HG03135 (cell line): Measurements from ENCODE around the gene HSBP1L1.
"Not testable (repeated sequence)": the region's sequence is repeated elsewhere in the genome, so short reads cannot be mapped to it uniquely, and the experiment has no call there.

ENCODE experiments used
- ATAC-seq: cut with Tn5 transposase; IDR thresholded peaks from one replicate; pipeline ENCODE4 v1.9.1; 2021; ENCODE audit warnings: mild to moderate bottlenecking, moderate library complexity; ENCODE audit not compliant: unreplicated experiment

HSBP1L1 gene

GRCh38 chr18:79983253-79983652 is 18.8 kb downstream of the HSBP1L1 start:
- ATAC-seq = no peak

- ATAC-seq = no peak
These were observed 19.4 kb downstream of the HSBP1L1 start for GRCh38 chr18:79983793-79984192.

DNA sequence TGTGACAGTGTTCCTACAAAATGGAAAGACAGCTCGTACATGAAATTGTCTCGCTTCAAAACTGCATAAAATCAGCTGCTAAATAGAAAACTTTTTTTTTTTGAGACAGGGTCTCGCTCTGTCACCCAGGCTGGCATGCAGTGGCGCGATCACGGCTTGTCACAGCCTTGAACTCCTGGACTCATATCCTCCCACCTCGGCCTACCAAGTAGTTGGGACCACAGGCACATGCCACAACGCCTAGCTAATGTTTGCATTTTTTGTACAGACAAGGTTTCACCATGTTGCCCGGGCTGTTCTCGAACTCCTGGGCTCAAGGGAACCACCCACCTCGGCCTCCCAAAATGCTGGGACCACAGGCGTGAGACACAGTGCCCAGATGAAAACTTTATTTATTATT is 20.7 kb downstream of the HSBP1L1 start:
- ATAC-seq = no peak

DNA sequence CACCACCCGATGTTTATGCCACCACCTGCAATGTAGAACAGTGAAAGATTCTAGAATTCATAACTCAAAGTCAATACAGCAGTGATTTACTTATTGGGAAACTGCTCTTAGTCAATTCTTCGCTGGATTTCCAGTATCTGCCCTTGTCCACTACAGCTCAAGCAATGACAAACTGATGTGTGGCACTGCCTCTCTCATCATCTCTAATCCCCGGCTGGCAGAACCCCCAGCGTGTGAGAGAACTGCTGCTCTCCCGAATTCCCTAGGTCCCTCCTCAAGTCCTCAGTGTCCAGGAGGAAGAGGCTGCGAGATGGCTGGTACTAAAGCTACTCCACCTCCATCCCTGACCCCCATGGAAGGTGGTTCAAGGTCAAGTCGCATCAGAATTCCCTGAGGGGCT is 22.3 kb downstream of the HSBP1L1 start:
- ATAC-seq = no peak

- no peak for ATAC-seq
These were observed 23.1 kb downstream of the HSBP1L1 start for GRCh38 chr18:79987566-79987965.

GRCh38 chr18:79988071-79988450 is 23.6 kb downstream of the HSBP1L1 start:
- ATAC-seq = peak; percentile 73

DNA sequence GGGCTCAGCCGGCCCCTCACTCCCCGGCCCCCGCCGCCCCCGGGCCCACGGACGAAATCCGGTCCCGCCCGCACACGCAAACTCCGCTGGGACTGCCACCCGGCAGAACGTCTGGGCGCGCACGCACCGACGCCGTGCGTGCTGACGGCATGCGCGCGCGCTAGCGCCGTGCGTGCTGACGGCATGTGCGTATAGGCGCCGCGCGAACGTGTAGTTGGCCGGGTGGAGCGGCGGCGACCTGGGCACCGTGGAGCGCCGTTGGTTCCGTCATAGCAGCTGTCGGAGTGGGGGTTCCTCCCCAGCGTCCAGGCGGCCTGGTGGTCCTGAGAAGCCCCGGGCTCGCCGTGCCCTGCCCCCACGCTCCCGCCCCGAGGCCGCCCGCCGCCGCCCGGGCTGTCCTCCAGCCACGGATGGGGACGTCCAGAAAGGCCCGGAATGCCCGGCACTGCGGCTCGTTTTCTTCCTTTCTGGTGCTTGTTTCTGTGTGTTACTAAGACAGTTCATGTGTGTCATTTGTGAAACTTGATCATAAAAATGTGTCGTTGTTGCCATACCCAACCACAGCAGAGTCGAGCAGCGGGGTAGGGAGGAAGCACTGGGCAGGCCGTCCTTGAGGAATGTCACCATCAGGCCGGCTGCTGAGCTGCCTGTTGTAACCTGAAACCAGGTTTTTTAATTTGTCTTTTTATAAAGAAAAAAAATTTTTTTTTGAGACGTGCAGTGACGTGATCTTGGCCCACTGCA is 24.2 kb downstream of the HSBP1L1 start, which contains the start of gene TXNL4A:
TXNL4A (minus strand) TSS at position 113 of the 744 bp plus-strand sequence. CDS start 171 bp downstream, outside the sequence.
- ATAC-seq = peak; percentile 97

DNA sequence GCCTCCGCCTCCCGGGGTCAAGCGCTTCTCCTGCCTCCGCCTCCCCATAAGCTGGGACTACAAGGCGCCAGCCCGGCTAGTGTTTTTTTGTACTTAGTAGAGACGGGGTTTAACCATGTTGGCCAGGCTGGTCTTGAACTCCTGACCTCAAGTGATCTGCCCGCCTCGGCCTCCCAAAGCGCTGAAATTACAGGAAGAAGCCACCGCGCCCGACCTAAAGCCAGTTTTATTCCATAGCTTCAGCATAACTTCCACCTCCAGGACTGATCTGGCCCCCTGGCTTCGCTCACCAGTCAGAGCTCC is 24.7 kb downstream of the HSBP1L1 start:
- no peak for ATAC-seq

GRCh38 chr18:79991494-79991893 is 27.1 kb downstream of the HSBP1L1 start:
- ATAC-seq = no peak

GRCh38 chr18:79999701-80000100 is 35.3 kb downstream of the HSBP1L1 start:
- ATAC-seq = not testable (repeated sequence)

DNA sequence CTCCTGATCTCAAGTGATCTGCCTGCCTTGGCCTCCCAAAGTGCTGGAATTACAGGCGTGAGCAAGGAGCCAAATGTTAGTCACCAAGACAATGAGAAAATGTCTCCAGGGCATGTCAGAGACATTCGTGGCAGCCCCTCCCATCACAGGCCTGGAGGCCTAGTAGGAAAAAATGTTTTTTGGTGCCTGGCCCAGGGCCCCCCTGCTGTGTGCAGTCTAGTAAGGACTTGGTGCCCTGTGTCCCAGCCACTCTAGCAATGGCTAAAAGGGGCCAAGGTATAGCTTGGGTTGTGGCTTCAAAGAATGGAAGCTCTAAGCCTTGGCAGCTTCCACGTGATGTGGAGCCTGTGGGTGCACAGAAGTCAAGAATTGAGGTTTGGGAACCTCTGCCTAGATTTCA is 36.4 kb downstream of the HSBP1L1 start:
- no peak for ATAC-seq

DNA sequence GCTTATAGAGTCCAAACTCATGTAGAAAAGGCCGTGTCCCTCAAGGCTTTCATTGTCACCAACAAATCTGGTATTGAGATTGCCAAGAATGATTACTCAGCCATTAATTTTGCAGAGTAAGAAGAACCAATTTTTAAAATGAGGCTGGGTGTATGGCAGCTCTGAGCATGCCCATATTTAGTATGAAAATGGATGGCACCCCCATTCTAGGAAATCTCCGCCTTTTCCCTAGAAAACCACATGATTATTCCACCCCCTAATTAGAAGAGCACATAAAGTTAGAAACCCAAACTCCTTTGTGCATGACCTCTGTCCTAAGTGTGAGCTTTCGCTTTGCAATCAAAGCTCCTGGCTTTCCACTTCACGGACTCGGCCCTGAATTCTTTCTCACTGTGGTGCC is 38.0 kb downstream of the HSBP1L1 start:
- ATAC-seq = no peak

GRCh38 chr18:80004600-80005342 is 40.3 kb downstream of the HSBP1L1 start:
- no peak for ATAC-seq

DNA sequence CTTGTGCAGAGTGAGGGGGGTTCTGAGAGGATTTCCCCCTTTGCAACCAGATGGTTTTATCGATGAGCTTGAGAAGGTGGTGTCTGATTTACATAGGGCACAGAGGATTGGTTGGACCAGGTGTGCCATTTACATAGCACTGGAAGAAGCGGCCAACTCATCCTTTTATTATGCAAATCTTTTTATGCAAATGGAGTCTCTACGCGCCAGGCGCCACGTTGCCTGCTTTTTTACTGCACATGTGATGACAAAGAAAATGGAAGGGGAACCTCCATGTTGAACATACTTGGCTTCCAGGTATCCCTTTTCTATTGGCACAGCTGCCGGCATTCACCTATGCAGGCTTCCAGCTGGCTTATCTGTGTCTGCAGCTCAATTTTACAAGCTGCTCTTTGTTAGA is 42.3 kb downstream of the HSBP1L1 start:
- no peak for ATAC-seq

GRCh38 chr18:80009661-80010550 is 45.5 kb downstream of the HSBP1L1 start:
- no peak for ATAC-seq

DNA sequence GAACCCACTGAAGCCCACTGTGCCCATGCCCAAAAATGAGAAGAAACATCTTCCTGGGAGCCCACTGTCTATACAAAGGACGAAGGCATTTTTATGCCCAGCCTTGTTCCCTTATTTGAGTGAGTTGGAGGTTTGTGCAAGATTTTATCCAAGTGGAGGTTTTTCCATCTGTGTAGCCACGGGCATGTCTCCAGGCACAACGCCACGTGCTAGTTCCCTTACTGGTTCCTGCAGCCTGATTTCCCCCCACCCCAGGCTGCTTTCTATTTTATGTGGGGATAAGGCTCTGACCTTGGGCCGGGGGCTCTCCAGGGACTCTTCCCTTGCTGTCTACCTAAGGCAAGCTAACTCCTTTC is 46.1 kb downstream of the HSBP1L1 start:
- ATAC-seq = no peak

GRCh38 chr18:80011496-80012137 is 47.2 kb downstream of the HSBP1L1 start:
- not testable (repeated sequence) for ATAC-seq

- no peak for ATAC-seq
These were observed 48.3 kb downstream of the HSBP1L1 start for GRCh38 chr18:80012714-80013113.
